ENCODE results near the gene SP6.
A peak's percentile ranks its signal among the peaks of the same experiment; 100 is the strongest.

Gene SP6

DNA sequence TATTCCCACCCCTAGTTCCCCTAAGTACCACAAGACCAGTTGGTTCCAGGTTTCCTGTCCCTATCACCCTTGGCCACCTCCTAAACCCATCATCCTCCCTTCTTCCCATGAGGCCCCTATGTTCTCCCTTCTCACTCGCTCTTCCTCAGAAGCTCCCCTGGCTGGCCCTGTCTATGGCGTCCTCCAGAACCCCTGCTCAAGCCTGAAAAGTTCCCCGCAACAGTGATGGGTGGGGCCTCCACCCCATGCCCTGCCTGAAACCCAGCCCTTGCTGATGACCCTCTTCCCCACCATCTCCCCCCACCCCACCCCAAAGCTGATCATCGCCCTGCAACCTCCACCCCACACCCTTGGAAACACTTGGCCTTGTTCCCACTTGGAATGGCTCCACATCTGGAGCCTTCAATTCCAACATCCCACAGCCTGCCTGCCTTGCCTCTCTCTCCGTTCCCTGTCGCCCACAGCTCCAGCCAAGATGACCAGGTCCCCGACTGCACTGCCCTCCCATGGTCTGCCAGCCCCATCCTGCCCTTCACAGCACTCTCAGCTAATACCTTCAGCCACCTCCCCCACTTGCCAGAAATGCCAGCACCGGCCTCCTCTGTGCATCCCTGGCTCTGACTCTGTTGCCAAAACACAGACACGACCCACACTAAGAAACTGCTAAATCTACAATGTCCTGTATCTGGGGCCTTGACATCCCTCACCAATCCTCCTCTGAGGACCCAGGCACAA, 39.9 kb downstream of the SP6 start:
- DNase-seq (ENCODE audit: low spot score) = no peak

DNA sequence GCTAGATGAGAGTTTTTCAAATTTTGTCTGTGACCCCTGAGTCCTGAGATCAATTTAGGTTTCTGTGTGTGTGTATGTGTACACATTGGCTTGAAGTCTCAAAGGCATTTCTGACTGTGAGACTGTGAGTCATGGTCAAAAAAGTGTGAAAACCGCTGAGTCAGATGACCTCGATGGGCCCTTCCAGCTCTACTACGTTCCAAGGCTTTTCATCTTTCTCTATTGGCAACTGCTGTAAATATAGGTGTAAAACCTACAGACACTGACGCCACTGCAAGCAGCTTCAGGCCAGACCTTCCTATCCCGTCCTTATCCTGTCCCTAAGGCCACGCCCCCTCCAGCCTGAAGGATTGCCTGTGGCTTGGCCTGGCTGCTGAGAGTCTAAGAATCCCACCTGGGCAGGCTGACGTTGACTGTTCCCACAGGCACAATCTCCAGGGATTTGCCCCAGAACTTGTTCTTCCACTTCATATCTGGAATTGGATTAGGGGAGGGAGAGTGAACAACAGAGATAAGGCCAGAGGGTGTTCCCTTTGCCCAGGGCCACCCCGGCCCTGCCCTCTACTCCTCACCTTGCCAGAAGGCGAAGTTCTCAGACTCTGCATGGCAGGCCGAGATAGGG, 40.7 kb downstream of the SP6 start:
- DNase-seq (ENCODE audit: low spot score) = peak; percentile 55

DNA sequence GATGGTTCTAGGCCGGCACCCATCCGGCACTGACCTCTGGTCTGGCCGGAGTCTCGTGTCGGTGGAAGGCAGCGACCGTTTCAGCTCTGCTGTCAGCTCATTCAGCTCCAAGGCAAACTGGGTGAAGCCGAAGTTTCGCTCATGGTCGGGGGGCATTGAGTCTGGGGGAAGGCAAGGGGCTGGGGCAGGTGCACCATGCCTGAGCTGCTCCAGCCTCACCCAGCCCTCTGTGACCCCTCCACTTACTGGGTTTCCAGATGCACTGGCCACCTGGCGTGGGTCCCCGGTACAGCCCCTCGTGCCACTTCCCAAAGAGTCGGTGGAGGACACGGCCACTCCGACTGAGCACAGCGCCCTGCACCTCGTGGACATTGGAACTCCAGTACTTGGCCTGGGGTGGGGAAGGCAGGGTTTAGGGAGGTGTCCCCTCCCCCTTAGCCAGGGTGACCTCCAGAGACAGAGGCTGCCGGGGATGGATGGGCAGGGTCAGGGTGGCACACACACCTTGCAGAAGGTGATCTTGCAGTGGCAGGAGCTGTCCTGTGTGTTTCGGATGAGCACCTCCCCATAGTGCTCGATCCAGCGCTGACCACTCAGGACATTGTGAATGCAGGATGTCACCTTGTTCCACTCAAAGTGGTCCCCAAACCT, 42.0 kb downstream of the SP6 start:
- no peak for DNase-seq (ENCODE audit: low spot score)

DNA sequence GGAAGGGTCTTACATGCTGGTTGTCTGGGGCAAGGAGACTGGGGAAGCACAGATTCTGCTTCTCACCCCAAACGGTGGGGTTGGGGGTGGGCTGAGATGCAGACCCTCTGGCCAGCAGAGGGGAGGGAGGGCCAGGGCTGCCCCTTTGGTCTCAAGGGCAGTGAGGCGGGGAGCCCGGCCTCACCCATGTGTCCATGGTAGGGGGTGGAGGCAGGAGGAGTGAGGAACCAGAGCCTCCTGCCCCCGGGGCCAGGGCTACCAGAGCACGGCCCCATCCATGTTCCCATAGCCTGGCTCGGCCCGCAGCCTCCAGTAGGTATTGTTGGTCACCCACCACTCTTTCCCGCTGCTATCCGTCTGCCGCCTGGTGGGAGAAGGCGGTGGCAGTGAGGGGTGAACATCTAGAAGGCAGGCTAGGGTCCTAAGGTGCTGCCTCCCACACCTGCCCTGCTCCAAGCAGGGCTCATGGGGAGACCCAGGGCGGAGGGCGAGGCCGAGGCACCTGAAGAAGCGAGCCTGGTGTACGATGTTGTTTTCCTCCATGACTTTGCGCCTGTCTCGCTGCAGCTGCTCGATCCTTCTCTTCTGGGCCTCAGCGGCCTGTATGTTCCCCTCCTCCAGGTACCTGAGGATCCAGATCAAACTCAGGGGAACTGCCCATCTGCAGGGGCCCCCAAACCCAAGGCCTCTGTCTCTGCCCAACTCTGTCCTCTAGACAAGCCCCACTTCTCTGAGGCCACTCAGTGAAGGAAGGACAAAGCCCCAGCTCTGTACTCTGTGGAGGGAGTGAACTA, 42.7 kb downstream of the SP6 start:
- no peak for DNase-seq (ENCODE audit: low spot score)

DNA sequence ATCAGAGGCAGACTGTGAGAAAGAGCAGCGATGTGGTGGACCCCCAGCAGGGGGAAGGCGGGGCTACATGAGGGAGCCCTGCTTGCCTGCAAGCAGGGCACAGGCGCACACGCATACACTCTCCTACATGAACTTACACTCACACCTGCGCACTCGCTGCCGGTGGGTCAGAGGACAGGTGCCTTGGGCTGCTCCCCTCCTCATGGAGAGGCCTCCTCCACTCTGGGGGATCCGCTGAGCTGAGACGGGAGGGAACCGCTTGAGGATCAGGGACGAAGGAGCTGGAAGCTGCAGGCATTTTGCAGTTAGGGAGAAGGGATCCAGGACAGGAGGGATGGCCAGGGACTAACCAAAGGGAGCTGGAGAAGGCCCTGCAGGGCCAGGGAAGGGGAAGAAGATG, 43.5 kb downstream of the SP6 start:
- DNase-seq (ENCODE audit: low spot score) = no peak

DNA sequence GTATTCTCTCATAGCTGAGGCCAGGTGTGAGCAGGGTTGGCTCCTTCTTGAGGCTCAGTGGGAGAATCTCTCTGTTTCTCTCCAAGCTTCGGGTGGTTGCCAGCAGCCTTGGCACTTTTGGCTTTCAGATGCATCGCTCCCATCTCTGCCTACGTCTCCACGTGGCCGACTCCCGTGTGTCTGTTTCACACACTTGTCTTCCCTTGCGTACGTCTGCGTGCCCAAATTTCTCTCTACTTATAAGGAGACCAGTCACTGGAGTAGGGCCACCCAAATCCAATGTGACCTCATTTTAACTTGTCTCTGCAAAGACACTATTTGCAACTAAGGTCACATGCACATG, 44.1 kb downstream of the SP6 start:
- DNase-seq (ENCODE audit: low spot score) = no peak

DNA sequence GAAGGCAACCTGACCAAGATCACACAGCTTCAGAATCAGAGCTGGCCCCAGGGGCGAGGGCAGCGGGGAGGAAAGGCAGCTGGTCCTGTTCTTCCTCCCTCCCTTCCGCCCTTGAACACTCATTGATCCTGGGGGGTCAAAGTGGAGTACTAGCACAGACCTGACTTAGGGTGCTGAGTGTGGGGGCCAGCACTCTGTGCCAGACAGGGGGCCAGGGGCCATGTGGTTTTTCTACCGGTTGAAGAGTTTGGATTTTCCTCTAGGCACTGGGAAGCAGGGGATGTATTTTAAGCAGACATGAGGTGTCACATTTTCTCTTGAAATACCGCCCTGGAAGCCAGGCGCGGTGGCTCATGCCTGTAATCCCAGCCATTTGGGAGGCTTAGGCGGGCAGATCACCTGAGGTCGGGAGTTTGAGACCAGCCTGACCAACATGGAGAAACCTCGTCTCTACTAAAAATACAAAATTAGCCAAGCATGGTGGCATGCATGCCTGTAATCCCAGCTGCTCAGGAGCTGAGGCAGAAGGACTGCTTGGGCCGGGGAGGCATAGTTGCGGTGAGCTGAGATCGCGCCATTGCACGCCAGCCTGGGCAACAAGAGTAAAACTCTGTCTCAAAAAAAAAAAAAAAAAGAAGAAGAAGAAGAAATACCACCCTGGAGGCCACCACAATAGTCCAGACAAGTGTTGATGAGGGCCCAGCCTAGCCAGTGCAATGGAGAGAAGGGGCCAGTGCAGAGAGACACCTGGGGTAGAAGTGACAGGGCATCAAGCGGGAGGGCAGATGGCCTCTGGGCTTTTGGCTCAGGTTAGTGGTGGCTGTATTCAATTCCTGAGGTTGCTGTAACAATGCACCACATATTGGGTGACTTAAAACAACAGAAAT, 44.7 kb downstream of the SP6 start:
- DNase-seq (ENCODE audit: low spot score) = no peak

DNA sequence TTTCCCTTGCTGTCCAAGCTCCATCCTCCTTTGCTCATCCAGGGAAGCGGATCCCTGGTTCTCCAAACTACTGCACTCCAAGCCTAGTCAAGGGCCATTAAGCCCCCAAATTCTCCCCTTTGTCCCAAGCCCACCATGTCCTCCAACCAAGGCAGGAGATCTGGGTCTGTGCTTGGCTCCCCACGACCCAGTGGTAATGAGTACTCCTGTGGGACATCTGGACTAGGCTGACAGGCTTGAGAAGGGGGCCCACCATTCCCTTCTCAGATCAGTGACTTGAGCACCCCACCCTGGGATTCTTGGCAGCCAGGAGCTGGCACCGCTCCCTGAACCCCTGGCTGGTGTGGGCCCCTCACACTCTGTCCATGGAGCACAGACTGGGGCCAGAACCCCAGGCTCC, 46.5 kb downstream of the SP6 start:
- DNase-seq (ENCODE audit: low spot score) = no peak

DNA sequence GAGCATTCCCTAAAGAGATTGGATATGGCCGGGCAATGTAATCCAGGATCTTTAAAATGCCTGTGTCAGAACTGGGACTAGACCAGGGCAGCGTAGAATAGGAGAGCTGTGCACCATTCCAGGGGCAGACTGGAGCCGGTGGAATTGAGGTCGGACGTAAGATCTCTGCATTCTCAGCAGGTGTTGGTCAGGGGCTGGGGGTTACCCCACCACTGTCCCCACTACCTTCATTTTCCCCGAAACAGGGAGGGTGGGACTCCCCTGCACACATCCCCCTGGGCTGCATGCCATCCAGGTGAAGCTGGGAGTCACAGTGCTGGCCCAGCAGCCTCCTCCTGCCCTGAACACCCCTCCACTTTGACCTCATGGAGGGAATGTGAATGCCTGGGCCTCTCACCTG, 47.2 kb downstream of the SP6 start:
- no peak for DNase-seq (ENCODE audit: low spot score)

DNA sequence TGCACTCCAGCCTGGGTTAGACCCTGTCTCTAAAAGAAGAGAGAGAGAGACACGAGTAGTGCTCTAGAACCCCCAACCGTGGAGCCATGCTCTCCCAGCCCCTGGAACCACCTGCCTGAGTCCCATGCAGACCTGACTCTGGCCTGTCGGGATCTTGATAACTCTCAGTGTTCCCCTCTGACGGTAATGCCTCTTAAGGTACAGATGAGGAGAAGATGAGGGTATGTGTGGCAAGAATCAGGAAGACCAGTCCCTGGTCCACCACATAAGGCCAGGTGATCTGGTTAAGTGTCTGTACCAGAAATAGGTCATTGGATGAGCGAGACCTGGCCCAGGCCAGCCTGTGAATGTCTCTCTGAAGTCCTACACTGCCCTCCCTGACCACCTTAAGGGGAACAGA, 47.8 kb downstream of the SP6 start:
- DNase-seq (ENCODE audit: low spot score) = no peak

DNA sequence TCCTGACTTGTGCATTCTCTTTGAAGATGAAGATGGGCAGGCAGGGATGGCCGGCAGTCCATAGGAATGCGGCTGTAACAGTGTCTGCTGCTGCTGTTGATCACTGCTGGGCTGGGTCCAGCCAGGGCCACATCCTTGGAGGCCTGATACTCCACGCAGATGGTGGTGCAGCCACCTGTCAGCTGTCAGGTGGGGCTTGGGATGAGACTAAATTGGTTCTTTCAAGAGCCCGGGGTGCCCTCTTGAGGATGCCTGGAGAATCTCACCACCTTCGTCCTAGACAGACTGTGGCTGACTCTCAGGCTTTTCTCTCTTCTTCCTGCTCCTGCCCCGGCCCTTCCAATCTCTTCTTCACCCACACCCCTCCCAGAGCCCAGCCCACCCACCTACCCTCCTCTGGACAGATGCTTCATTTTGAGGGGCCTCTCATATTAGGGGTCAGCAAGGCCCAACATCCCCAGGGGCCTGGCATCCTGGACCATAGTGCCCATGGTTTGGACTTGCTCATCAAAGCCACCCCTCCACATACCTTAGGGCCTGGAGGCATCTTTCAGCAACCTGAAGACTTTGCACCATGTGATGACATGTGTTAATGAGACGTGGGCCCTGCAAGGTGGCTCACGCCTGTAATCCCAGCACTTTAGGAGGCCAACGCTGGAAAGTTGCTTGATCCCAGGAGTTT, 48.5 kb downstream of the SP6 start:
- DNase-seq (ENCODE audit: low spot score) = peak; percentile 89

DNA sequence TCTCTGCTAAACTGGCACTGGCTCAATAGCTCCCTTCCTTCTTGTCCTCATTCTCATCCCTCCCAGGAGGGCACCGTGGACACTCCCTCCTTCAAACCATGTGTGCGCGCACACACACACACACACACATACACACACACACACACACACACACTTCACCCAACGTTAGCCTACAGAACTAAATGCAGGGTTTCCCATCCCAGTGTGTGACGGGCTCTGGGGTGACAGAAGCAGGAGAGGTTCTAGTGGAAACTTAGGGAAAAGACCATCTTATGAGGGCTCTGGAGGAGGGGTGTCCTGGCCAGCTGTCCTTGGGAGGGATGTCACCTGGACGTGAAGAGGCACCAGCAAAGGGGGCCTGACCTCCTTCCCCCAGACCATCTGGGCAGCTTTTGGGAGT, 49.1 kb downstream of the SP6 start:
- no peak for DNase-seq (ENCODE audit: low spot score)

DNA sequence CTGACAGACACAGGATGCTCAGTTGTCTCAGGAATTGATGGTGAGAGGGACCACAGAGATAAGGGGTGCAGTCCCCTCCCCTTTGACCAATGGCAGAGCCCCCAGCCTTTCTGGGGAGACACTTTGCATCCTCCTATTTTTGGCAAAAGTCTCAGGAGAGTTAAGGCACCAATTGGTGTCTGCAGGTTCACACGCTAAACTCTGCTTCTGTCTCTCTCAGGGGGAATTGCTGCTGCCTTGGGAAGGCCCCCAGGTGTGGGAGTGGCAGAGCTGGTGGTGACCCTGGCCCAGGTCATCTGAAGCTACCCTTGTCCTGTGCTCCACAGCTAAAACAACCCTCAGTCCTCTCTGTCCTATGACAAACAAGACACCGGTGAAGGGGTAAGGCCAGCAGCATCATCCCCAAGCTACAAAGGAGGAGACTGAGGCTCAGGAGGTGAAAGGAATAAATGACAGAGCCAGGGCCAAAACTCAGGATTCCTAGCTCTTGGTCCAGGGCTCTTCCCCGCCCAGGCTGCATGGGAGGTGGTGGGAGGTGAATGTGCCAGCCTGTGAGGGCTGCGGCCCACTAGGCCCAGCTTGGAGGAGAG, 49.7 kb downstream of the SP6 start:
- DNase-seq (ENCODE audit: low spot score) = no peak

DNA sequence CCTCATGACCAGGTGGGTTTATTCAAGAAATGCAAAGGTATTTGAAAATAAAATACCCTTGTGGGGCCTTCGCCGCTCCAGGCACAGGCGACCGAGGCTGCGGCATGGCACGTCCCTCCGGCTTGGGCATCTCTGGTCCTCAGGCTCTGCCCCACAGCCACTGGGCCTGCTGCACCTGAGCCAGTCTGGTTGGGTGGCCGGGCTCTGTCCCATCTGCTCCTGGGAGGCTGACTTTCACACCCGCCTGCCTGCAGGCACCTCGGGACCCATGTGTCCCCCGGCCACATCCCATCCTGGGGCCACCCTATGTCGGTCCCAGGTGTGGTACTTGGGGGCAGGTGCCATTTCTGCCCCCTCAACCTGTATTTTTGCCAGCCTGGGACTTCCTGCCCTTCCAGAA, 50.3 kb downstream of the SP6 start:
- no peak for DNase-seq (ENCODE audit: low spot score)

DNA sequence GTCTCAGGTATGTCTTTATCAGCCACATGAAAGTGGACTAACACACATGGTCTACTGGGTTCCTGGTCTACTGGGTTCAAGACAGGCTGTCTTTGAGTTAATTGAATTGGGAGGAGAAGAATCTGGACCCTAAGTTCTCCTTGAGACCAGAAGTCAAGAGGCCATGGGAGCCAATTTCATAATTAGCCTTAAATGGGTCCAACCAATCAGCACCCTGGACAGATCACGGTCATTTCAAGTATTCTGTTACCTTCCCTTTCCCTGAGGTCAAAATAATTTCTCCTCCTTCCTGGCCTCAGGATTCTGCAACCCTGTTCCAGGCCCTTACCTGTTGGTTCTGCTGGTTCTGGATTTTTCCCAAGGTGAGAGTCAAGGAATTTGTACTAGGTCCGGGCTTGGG, 53.2 kb downstream of the SP6 start:
- no peak for DNase-seq (ENCODE audit: low spot score)
